ENCODE data around the gene PUS3.

DNA sequence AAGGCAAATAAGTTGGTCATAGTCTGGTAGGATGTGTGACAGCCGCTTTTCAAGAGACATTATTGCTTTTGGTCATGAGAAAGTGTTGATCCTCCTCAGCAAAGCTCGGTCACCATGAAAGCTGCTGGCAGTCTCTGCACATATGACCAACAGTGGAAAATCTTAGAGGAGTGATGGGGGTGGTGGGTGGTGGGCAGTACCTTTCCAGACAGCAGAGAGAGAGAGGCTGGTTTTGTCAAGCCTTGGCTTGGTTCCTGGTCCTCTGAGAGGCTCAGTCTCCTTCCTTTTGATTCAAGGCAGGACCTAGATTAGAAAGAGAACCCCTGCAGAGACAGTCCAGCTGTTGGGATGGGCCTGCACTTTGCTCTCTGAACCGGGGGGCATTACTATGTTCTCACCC, 22.8 kb upstream of the PUS3 start:
- TF ChIP-seq, protein P1, sequence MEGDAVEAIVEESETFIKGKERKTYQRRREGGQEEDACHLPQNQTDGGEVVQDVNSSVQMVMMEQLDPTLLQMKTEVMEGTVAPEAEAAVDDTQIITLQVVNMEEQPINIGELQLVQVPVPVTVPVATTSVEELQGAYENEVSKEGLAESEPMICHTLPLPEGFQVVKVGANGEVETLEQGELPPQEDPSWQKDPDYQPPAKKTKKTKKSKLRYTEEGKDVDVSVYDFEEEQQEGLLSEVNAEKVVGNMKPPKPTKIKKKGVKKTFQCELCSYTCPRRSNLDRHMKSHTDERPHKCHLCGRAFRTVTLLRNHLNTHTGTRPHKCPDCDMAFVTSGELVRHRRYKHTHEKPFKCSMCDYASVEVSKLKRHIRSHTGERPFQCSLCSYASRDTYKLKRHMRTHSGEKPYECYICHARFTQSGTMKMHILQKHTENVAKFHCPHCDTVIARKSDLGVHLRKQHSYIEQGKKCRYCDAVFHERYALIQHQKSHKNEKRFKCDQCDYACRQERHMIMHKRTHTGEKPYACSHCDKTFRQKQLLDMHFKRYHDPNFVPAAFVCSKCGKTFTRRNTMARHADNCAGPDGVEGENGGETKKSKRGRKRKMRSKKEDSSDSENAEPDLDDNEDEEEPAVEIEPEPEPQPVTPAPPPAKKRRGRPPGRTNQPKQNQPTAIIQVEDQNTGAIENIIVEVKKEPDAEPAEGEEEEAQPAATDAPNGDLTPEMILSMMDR (IDR thresholded peaks at IDR 0.05; ENCODE audit: poor library complexity) = no peak
- no peak for TF ChIP-seq EZH2 (IDR thresholded peaks at IDR 0.05; ENCODE audit: borderline replicate concordance)

Data from hepatocyte (in vitro differentiated cells).